ENCODE results near the gene CDC42.

The CDC42 gene

DNA sequence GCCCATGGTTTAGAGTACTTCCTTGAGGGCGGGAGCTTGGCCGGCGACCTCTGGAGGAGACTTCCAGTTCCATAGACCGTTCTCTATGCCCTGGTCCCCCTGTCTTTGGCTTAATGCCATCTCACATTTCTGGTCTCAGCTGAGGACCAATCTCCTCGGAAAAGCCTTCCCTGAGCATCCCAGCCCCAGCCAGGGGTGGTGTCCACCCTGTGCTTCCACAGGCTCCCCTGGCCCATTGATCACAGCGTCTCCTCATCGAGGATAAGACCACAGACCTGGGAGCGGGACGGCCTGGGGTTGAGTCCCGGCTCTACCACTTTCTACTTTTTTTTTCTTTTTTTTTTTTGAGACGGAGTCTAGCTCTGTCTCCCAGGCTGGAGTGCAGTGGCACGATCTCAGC, 75.9 kb downstream of the CDC42 start:
- no peak for DNase-seq (ENCODE audit: low read depth in 2 of 2)

DNA sequence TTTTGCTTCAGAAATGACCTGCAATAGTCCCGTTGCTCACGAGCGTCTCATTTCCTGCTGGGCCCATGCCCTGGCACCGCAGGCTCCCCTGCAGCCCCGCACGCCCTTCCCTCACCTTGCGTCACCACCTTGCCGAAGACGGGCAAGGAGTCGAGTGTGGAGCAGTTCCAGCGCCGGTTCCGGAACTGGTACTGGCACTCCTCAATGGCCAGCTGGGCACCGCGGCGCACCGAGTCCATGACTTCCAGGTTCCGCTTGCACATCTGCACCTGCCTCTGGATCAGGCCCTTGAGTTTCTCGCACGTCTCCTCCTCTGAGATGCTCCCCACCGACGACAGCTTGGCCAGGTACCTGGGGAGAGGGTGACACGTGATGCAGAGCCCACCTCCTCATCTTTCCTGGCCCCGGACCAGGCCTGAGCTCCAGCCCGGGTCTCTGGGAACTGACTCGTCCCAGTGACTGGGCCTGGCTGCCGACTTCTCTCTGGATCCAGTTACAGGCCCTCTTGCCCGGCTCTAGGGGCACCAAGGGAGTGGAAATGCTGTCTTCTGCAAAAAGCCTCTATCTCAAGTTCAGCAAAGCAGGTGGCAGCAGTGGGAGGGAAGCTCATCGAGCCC, 77.1 kb downstream of the CDC42 start:
- DNase-seq (ENCODE audit: low read depth in 2 of 2), result no peak

DNA sequence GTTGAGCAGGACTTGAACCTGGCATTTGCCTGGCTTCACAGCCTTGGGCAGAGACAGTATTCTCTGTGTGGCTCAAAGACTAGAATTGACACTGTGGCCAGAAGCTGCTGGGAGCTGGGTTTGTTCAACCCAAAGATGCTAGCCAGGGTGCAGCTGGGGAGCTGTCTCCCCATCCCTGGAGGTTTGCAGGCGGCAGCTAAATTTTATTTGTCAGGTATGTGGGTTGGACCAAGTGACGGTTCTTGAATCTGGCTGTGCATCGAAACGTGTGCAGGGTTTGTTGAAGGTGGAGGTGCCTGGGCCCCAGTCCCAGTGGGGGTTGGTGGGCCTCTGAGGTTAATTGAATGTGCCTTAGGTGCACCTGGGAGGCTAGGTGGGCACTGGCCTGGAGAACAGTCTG, 78.6 kb downstream of the CDC42 start:
- no peak for DNase-seq (ENCODE audit: low read depth in 2 of 2)

DNA sequence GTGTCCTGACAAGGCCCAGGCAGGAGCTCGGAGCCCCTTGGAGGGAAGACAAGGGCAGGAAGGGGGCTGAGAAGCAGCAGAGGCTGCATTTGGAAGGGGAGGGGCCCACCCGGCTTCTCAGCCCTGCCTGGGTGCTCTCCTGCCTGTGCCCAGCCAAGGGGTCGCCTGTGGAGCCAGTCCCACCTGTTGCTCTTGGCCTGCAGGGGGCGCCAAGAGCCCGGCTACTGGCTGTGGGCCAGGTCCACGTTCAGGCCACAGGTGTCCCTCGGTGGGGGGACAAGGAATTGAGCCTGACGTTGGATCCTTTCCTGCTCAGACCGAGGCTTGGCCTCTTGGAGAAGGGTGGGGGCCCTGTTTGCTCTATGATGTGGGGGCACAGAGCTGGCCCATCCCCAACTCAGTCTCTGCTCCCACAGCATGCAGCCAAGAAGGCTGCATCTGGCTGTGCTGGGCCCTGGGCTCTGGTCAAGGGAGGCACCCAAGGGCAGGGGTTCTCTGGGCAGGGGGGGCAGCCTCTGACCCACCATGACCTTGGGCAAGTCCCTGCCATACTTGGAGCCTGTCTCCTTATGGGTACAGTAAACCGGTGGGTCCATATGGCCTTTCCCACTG, 79.5 kb downstream of the CDC42 start:
- no peak for DNase-seq (ENCODE audit: low read depth in 2 of 2)

DNA sequence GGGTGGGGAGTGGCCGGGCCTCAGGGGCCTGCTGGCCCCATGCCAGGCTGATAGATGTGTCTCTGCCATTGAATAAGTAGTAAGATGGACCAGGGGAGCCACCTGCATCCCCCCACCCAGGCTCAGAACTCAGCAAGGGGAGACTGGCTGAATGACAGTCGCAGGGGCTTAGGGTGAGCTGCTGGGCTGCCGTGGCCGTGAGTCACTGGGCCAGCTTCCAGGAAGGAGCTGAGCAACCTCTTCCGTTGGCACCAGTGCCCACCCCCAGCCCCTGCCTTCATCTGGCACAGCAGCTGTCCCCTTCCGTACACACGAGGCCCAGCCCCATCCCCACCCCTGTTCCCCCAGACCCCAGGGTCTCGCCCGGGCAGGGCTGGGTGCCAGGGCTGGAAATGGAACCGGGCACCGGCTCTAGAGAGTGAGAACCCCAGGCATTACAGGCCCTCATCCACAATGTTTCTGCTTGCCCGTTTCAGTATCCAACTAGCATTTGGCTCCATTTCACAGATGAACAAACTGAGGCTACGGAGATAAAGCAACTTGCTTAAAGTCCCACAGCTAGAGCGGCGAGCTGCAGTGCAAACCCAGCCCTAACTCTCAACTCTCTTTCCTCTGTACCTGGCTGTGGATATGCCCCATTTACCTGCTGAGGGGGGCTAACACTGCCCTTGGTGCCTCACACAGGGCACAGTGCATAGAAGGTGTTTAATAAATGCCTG, 80.2 kb downstream of the CDC42 start:
- no peak for DNase-seq (ENCODE audit: low read depth in 2 of 2)

DNA sequence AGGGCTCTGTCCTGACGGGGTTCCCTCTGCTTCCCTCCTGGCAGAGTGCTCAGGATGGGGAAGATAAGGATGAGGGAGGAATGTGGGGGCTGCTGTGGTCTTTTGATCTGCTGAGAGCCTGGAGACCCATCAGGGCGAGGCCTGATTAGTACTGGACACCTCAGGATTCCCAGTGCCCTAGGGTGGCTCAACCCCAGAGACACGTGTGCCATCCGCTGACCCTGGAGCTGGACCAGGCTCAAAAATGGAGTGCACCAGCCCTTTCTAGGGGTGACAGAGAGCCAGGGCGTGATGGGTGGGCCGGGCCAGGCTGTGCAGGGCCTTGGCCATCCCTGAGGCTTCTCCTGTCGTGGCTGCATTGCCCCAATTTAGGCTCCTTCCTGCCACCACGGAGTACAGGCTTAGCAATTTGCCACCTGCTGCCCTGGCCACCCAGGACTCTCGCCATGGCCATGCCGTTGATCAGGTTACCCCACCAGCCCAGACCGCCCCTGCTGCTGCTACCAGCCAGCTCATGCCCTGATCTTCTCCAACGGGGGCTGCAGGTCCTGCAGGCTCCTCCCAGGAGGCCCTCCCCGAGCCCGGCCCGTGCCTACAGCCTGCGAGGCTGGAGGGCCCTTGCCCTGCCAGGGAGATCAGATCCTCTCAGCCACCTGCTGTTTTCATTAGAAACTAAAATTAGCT, 80.9 kb downstream of the CDC42 start:
- no peak for DNase-seq (ENCODE audit: low read depth in 2 of 2)

DNA sequence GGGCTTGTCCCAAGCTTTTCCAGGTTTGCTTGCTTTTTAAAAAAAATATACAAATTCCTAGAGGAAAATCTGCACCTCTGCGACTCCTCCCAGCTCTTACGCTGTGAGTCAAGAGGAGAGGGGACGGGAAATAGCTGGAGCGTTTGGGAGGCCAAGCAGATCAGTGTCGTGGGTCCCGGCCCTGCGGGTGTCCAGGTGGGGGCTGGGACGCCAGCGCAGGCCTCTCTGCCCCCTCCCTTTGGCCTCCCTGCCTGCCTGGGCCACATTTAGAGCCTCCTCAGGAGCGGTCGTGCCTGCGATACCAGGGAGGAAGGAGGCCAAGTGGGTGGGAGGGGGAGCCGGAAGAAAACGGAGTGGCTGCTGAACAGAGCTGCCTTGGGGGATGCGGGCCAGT, 81.4 kb downstream of the CDC42 start:
- DNase-seq (ENCODE audit: low read depth in 2 of 2), result no peak

DNA sequence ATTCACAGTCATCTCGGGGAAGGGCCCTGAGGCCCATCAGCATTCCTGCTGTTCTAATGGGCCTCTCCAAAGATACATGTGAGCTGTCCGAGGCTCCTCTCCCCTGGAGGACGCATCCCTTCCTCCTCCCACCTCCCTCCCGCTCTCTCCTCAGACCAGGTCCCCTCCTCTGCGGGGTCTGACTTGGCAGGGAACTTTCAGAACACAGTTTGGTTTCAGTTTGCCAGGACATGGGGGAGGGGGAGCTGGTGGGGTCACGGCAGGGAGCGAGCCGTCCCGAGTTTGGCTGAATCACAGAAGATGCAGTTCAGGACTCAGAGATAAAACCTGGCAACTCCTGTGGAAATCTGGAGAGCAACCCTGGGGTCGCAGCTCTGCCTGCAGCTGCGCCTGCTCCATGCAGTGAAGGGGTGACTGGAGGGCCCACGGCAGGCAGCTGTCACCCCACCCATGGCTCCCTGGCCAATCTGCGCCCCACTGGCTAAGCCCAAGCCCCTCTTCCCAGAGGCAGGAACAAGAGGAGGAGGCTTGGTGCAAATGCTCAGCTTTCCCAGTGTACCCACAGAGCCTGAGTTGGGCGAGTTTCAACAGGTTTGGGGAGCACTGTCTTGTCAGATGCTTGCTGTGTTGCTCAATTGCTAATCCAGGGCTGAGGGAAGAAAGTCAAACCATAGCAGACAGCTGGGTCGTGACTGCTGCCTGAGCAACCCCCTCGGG, 84.7 kb downstream of the CDC42 start:
- DNase-seq (ENCODE audit: low read depth in 2 of 2), result no peak

DNA sequence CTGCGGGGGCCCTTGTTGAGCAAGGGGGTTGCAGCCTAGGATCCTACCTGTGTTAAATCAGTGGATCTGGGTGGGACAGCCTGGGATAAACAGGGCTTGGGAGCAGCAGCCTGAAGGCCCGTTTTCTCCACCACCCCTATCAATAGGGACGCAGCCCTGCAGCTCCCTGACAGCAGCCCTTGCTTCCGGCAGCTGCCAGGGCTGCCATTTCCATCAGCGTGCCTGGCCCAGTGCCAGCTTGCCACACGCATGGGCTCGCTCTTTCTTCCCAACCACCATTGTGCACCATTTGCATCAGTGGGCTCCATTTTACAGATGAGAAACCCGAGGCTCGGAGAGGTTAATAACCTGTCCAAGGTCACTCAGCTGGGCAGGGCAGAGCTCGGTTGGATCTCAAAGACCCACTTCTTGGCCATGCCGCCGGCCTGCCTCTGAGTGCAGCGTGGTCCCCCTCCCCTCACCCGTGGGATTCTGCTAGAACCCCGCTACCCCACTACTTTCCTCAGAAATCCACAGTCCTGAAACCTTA, 86.6 kb downstream of the CDC42 start:
- DNase-seq (ENCODE audit: low read depth in 2 of 2), result no peak

DNA sequence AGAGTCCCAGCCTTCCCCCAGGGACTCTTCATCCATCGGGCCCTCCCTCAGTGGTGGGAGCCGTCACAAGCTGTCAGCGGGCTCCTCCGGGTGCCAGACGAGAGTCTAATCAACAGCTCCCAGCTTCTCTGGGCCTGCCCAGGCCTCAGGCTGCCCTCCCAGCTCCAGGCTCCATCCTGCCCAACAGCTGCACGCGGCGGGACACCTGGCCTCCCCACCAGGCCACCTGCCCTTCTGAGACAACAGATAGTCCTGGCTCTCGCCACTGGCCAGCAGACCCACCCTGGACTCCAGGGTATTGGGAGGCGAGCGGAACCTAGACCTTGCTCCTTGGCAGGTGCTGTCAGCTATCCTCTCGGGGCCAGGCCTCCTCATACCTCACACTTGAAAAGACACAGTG, 87.3 kb downstream of the CDC42 start:
- DNase-seq (ENCODE audit: low read depth in 2 of 2), result no peak
